SHP77 treated with DMSO at 0.1 percent for 48 hours (cell line): ENCODE data around the gene SPSB1.
A peak's percentile ranks its signal among the peaks of the same experiment; 100 is the strongest.

Experiments
- DNase-seq: peaks from one replicate; lab custom pipeline; 2025; lab: John Stamatoyannopoulos, UW

Gene SPSB1

GRCh38 chr1:9395018-9395417 is 102.3 kb downstream of the SPSB1 start:
- DNase-seq, result no peak

GRCh38 chr1:9397047-9397446 is 104.4 kb downstream of the SPSB1 start:
- DNase-seq, result no peak

GRCh38 chr1:9397997-9398526 is 105.4 kb downstream of the SPSB1 start:
- DNase-seq, result no peak

GRCh38 chr1:9399510-9400424 is 107.1 kb downstream of the SPSB1 start:
- peak; percentile 86 for DNase-seq

- DNase-seq, result no peak
Measured at GRCh38 chr1:9400425-9401079, 107.9 kb downstream of the SPSB1 start.

- DNase-seq, result peak; percentile 17
Measured at GRCh38 chr1:9401080-9401453, 108.4 kb downstream of the SPSB1 start.

- DNase-seq, result no peak
Measured at GRCh38 chr1:9402256-9402616, 109.5 kb downstream of the SPSB1 start.

GRCh38 chr1:9402717-9403225 is 110.1 kb downstream of the SPSB1 start:
- DNase-seq, result no peak

- no peak for DNase-seq
Measured at GRCh38 chr1:9404117-9404914, 111.6 kb downstream of the SPSB1 start.

GRCh38 chr1:9406111-9406510 is 113.4 kb downstream of the SPSB1 start:
- peak; percentile 44 for DNase-seq

GRCh38 chr1:9410737-9411297 is 118.1 kb downstream of the SPSB1 start:
- DNase-seq, result no peak

GRCh38 chr1:9413071-9413876 is 120.6 kb downstream of the SPSB1 start:
- DNase-seq, result no peak

GRCh38 chr1:9413877-9414213 is 121.2 kb downstream of the SPSB1 start:
- DNase-seq, result no peak

GRCh38 chr1:9416506-9416905 is 123.8 kb downstream of the SPSB1 start:
- DNase-seq, result no peak

GRCh38 chr1:9416918-9417500 is 124.3 kb downstream of the SPSB1 start:
- no peak for DNase-seq

GRCh38 chr1:9417695-9418094 is 125.0 kb downstream of the SPSB1 start:
- DNase-seq, result no peak

- no peak for DNase-seq
Measured at GRCh38 chr1:9418851-9419250, 126.2 kb downstream of the SPSB1 start.
